ENCODE measurements around the gene MORN1. TPM values are rescaled to one million over a fixed set of nuclear protein-coding genes. Genes with fewer than 3 reads are reported as not detected.
A peak's percentile ranks its signal among the peaks of the same experiment; 100 is the strongest.

The MORN1 gene
- total RNA-seq, 1 donor, result 9.5 TPM

- no peak for TF ChIP-seq CTCF (IDR thresholded peaks at IDR 0.05; ENCODE audit: insufficient read depth, low read depth, low read length)
- DNase-seq (ENCODE audit: low read depth), result no peak
- no peak overlapping the region for H3K4me3 ChIP-seq (ENCODE audit: low read depth, low read length)
These were observed 113.4 kb downstream of the MORN1 start for GRCh38 chr1:2277741-2278488.

- H3K4me3 ChIP-seq (ENCODE audit: low read depth, low read length), result no peak overlapping the region
- peak; percentile 55 for DNase-seq (ENCODE audit: low read depth)
- TF ChIP-seq CTCF (IDR thresholded peaks at IDR 0.05; ENCODE audit: insufficient read depth, low read depth, low read length), result no peak
These were observed 114.4 kb downstream of the MORN1 start for GRCh38 chr1:2276803-2277580.

- peak; percentile 88 for DNase-seq (ENCODE audit: low read depth)
- H3K4me3 ChIP-seq (ENCODE audit: low read depth, low read length), result no peak overlapping the region
- TF ChIP-seq CTCF (IDR thresholded peaks at IDR 0.05; ENCODE audit: insufficient read depth, low read depth, low read length), result no peak
These were observed 115.4 kb downstream of the MORN1 start for GRCh38 chr1:2275796-2276536.

GRCh38 chr1:2274929-2275475, 116.4 kb downstream of the MORN1 start:
- no peak for TF ChIP-seq CTCF (IDR thresholded peaks at IDR 0.05; ENCODE audit: insufficient read depth, low read depth, low read length)
- no peak for DNase-seq (ENCODE audit: low read depth)
- no peak overlapping the region for H3K4me3 ChIP-seq (ENCODE audit: low read depth, low read length)

- DNase-seq (ENCODE audit: low read depth), result no peak
- no peak for TF ChIP-seq CTCF (IDR thresholded peaks at IDR 0.05; ENCODE audit: insufficient read depth, low read depth, low read length)
- H3K4me3 ChIP-seq (ENCODE audit: low read depth, low read length), result no peak overlapping the region
These were observed 117.0 kb downstream of the MORN1 start for GRCh38 chr1:2274231-2274928.
